Epithelial cell of alveolus of lung (primary cell): Measurements from ENCODE around the gene FAHD2B. TPM values are rescaled to one million over a fixed set of nuclear protein-coding genes. Genes with fewer than 3 reads are reported as not detected.

Source experiments
- total RNA-seq: library from RNA; depleted of rRNA; stranded (reverse); fragments of >200 nt; gene quantifications from 2 replicates; pipeline ENCODE4 v1.2.1, GENCODE V29; 2015

The FAHD2B gene, protein sequence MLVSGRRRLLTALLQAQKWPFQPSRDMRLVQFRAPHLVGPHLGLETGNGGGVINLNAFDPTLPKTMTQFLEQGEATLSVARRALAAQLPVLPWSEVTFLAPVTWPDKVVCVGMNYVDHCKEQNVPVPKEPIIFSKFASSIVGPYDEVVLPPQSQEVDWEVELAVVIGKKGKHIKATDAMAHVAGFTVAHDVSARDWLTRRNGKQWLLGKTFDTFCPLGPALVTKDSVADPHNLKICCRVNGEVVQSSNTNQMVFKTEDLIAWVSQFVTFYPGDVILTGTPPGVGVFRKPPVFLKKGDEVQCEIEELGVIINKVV
- total RNA-seq = 4.3 and 13.8 TPM in 2 replicates

DNA sequence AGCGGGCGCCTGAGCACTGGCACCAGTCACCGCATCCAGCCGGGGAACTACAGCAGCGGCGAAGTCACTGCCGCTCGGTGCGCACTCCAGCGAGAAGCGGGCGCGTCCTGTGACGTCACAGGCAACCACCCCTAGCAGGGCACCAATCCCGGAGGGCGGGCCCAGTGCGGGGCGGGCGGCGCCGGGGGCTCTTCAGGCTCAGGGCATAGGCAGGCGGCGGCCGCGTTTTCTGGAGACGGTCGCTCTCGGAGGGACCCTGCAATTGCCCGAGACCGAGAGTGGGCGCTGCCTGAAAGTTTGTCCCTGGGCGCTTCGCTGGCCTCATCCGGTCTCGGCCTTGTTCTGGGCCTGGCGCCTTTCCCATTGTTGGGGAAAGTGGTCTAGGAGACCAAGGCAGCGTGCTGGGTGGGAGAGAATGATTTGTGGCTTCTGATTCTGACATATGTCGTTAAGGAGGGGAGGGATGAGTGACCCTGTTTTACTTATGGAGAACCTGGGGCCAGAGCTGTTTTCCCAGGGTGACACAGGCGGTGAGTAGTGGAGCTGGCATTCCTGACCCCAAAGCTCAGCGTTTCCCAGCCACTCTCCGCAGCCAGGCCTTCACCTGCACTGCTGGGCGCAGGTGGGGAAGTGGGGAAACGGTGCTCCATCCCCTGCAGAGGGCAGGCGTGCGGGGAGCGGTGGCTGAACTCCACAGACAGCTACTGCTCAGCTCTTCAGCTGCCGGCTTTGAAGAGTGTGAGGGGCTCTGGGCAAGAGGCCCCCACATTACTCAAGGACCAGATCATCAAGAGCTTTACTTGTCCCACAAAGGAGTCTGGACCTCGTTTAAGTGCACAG, at the start of gene FAHD2B:
Gene FAHD2B (minus strand): TSS at position 111 of the 840 bp plus-strand sequence. CDS start 3,176 bp downstream, outside the sequence.

DNA sequence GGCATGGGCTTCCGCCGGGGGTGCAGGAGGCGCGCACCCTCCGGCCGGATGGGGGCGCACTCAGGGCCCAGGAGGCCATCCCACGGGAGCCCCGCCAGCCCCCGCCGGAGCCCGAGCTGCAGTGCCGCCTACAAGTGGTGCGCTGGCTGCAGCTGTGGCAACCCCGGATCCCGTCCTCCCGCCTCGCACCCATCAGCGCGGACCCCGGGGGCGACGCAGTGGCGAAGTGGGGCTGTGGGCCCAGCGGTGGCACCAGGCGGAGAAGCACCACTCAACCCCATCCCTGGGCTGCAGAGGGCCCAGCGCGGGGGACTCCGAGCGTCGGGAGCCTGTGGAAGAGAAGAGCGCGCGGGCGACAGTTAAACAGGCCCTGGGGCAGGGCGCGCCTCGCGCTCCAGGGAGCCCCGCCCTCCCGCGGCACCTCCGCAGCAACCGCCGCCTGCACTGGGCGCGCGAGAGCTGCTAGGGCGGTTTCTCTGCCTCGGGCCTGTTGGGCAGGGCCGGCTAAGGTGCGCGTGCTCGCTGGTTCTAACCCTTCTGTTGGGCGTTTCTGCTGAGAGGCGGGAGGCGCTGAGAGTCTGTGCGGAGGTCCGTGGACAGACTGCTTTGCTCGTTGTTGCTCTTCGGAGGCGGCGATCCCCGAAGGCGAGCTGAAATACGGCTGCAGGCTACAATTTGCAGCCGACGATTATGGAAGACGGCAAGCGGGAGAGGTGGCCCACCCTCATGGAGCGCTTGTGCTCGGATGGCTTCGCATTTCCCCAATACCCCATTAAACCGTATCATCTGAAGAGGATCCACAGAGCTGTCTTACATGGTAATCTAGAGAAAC, 18.6 kb upstream of the FAHD2B start, which contains the start of gene ANKRD36:
Gene ANKRD36 (plus strand): TSS at position 104 of the 832 bp plus-strand sequence. CDS start 587 bp downstream, at position 691.

Other genes with a start within 250 kb of the FAHD2B start
- gene ANKRD39, start 236.9 kb downstream of the FAHD2B start, total RNA-seq = 15.9 and 21.7 TPM in 2 replicates
- 26.6 and 49.0 TPM in 2 replicates for gene SEMA4C, start 224.8 kb downstream of the FAHD2B start, total RNA-seq
- not detected in 2 replicates for gene FAM178B, start 108.3 kb downstream of the FAHD2B start, total RNA-seq
- gene ANKRD36, start 18.3 kb upstream of the FAHD2B start, total RNA-seq = 7.7 and 8.1 TPM in 2 replicates